Adipose tissue (tissue), 3 donors: ENCODE data around the gene KRTAP10-7. TPM values are rescaled to one million over a fixed set of nuclear protein-coding genes. Genes with fewer than 3 reads are reported as not detected.
"Not testable (repeated sequence)": the region's sequence is repeated elsewhere in the genome, so short reads cannot be mapped to it uniquely, and the experiment has no call there.

Experiments
- H3K27ac ChIP-seq: one replicate; pipeline ENCODE4 v1.5.1; 2013; ENCODE audit warnings: low read depth, low read length
- whole genome bisulfite sequencing, 3 donors: extraction: QIAGEN DNeasy Blood & Tissue Kit; methylation state at CpG; one replicate each; pipeline ENCODE4 v1.1.7; 2013; 5-methylcytosine and 5-hydroxymethylcytosine counted together
- polyA plus RNA-seq, 3 donors: library from polyadenylated mRNA; stranded (reverse); fragments of 200-250 nt; gene quantifications; one replicate each; pipeline ENCODE4 v1.2.3, GENCODE V29; 2013
- donor health status: healthy with polysubstance abuse.
- donor health status: Bipolar disorder and iron deficiency.
- donor health status: healthy.

Gene KRTAP10-7
- polyA plus RNA-seq, 3 donors: not detected

GRCh38 chr21:44602463-44602850 is 2.1 kb downstream of the KRTAP10-7 start:
- no peak overlapping the region for H3K27ac ChIP-seq
- WGBS, 3 donors: 67 to 77% (median 76%) methylated on average over 18 to 21 of the region's 21 CpGs

GRCh38 chr21:44603109-44603875 is 2.9 kb downstream of the KRTAP10-7 start:
- no peak overlapping the region for H3K27ac ChIP-seq
- WGBS, 3 donors: 53 to 56% (median 55%) methylated on average over 16 to 17 of the region's 17 CpGs

GRCh38 chr21:44603911-44604310 is 3.5 kb downstream of the KRTAP10-7 start:
- 77 to 87% (median 85%) methylated on average over 8 of the region's 8 CpGs for WGBS, 3 donors
- no peak overlapping the region for H3K27ac ChIP-seq

GRCh38 chr21:44606495-44606894 is 6.1 kb downstream of the KRTAP10-7 start:
- no peak overlapping the region for H3K27ac ChIP-seq
- WGBS, 3 donors: 74 to 76% (median 74%) methylated on average over 4 of the region's 4 CpGs

GRCh38 chr21:44609193-44609592 is 8.8 kb downstream of the KRTAP10-7 start:
- H3K27ac ChIP-seq: no peak overlapping the region

GRCh38 chr21:44610157-44610843 is 9.9 kb downstream of the KRTAP10-7 start:
- WGBS, 3 donors: 91 to 96% (median 93%) methylated on average over 7 of the region's 7 CpGs
- not testable (repeated sequence) for H3K27ac ChIP-seq

- 82 to 85% (median 85%) methylated on average over 4 of the region's 4 CpGs for WGBS, 3 donors
- no peak overlapping the region for H3K27ac ChIP-seq
These were observed 11.2 kb downstream of the KRTAP10-7 start for GRCh38 chr21:44611551-44611950.

- no peak within 1 kb of the TSS for H3K27ac ChIP-seq
- 82 to 86% (median 84%) methylated on average over 8 of the region's 8 CpGs for WGBS, 3 donors
These were observed 11.7 kb downstream of the KRTAP10-7 start, which contains the start of gene KRTAP10-8 for GRCh38 chr21:44612029-44612486. TSS of gene KRTAP10-8 (plus strand) at chr21:44612079. CDS start at chr21:44612101, 22 bp downstream.

- no peak overlapping the region for H3K27ac ChIP-seq
- WGBS, 3 donors: 74 to 88% (median 79%) methylated on average over 12 to 13 of the region's 13 CpGs
These were observed 12.4 kb downstream of the KRTAP10-7 start for GRCh38 chr21:44612669-44613229.

- no peak overlapping the region for H3K27ac ChIP-seq
- 73 to 89% (median 85%) methylated on average over 25 to 26 of the region's 26 CpGs for WGBS, 3 donors
These were observed 13.2 kb downstream of the KRTAP10-7 start for GRCh38 chr21:44613386-44614155.

- WGBS, 3 donors: 72 to 86% (median 83%) methylated on average over 20 of the region's 20 CpGs
These were observed 13.8 kb downstream of the KRTAP10-7 start for GRCh38 chr21:44614161-44614631.

GRCh38 chr21:44614961-44615391 is 14.6 kb downstream of the KRTAP10-7 start:
- 81 to 88% (median 86%) methylated on average over 28 of the region's 28 CpGs for WGBS, 3 donors
- no peak overlapping the region for H3K27ac ChIP-seq

More at GRCh38 chr21:44614161-44614631, 13.8 kb downstream of the KRTAP10-7 start:
- no peak overlapping the region for H3K27ac ChIP-seq

GRCh38 chr21:44615466-44615865 is 15.1 kb downstream of the KRTAP10-7 start:
- WGBS, 3 donors: 58 to 79% (median 78%) methylated on average over 8 of the region's 8 CpGs
- no peak overlapping the region for H3K27ac ChIP-seq

- no peak overlapping the region for H3K27ac ChIP-seq
- 58 to 80% (median 77%) methylated on average over 17 of the region's 17 CpGs for WGBS, 3 donors
These were observed 15.7 kb downstream of the KRTAP10-7 start for GRCh38 chr21:44615911-44616590.

- H3K27ac ChIP-seq: no peak overlapping the region
- 69 to 85% (median 80%) methylated on average over 16 of the region's 16 CpGs for WGBS, 3 donors
These were observed 16.2 kb downstream of the KRTAP10-7 start for GRCh38 chr21:44616591-44616926.

GRCh38 chr21:44617071-44617501 is 16.7 kb downstream of the KRTAP10-7 start:
- no peak overlapping the region for H3K27ac ChIP-seq
- WGBS, 3 donors: 49 to 63% (median 60%) methylated on average over 8 of the region's 8 CpGs

- no peak overlapping the region for H3K27ac ChIP-seq
- 8 to 27% (median 17%) methylated on average over 4 of the region's 4 CpGs for WGBS, 3 donors
These were observed 18.1 kb downstream of the KRTAP10-7 start for GRCh38 chr21:44618504-44618903.

GRCh38 chr21:44618909-44619308 is 18.5 kb downstream of the KRTAP10-7 start:
- 34 to 68% (median 50%) methylated on average over 3 of the region's 3 CpGs for WGBS, 3 donors
- no peak overlapping the region for H3K27ac ChIP-seq
